Keratinocyte (primary cell): ENCODE measurements around the gene SRPX. TPM values are rescaled to one million over a fixed set of nuclear protein-coding genes. Genes with fewer than 3 reads are reported as not detected.

ENCODE experiments used
- DNase-seq: peaks from one replicate; pipeline ENCODE4 v3.0.0-alpha.2; 2011; ENCODE audit warnings: low read depth, missing footprints, low spot score
- FAIRE-seq: peaks from 2 replicates; lab custom pipeline; 2011; peaks lifted over from hg19 to GRCh38; lab: Jason Lieb, UNC
- H2AFZ ChIP-seq: 2 replicates; pipeline ENCODE4 v1.6.0; 2012; ENCODE audit warnings: low read length, control low read depth, inconsistent platforms; ENCODE audit not compliant: control insufficient read depth
- H3K27ac ChIP-seq: 2 replicates; pipeline ENCODE4 v1.5.1; 2011; ENCODE audit warnings: low read length; ENCODE audit not compliant: control insufficient read depth, insufficient read depth
- H3K27me3 ChIP-seq: 3 replicates; pipeline ENCODE4 v1.6.0; 2011; ENCODE audit warnings: low read length; ENCODE audit not compliant: control insufficient read depth, insufficient read depth; ENCODE audit errors: extremely low read depth
- H3K36me3 ChIP-seq, 2 experiments: 2 replicates in 1 of 2; 3 replicates in 1 of 2; pipeline ENCODE4 v1.5.1; 2011; ENCODE audit warnings: low read length in 2 of 2, mild to moderate bottlenecking in 1 of 2; ENCODE audit not compliant: control insufficient read depth in 2 of 2, insufficient read depth in 2 of 2; ENCODE audit errors: extremely low read depth in 1 of 2
- H3K4me1 ChIP-seq: 3 replicates; pipeline ENCODE4 v1.5.1; 2011; ENCODE audit warnings: low read length; ENCODE audit not compliant: control insufficient read depth, insufficient read depth; ENCODE audit errors: extremely low read depth
- H3K4me2 ChIP-seq: 3 replicates; pipeline ENCODE4 v1.6.0; 2011; ENCODE audit warnings: low read depth, low read length; ENCODE audit not compliant: control insufficient read depth, insufficient read depth; ENCODE audit errors: extremely low read depth
- H3K4me3 ChIP-seq, 3 experiments: fragments of 200-600 bp in 1 of 3; sonication (generic) in 1 of 3; 2 replicates in 2 of 3; 3 replicates in 1 of 3; pipeline ENCODE4 v1.5.1; 2011 to 2016; ENCODE audit warnings: low read length in 3 of 3, mild to moderate bottlenecking in 3 of 3, control low read depth in 2 of 3, inconsistent platforms in 1 of 3, low read depth in 1 of 3, mixed read lengths in 1 of 3, mixed run types in 1 of 3, moderate library complexity in 1 of 3; ENCODE audit not compliant: control insufficient read depth in 2 of 3, insufficient read depth in 2 of 3; ENCODE audit errors: extremely low read depth in 1 of 3
- H3K79me2 ChIP-seq: 2 replicates; pipeline ENCODE4 v1.6.0; 2012; ENCODE audit warnings: low read length; ENCODE audit not compliant: control insufficient read depth, insufficient read depth
- H3K9ac ChIP-seq: 3 replicates; pipeline ENCODE4 v1.6.0; 2011; ENCODE audit warnings: low read length; ENCODE audit not compliant: control insufficient read depth, insufficient read depth; ENCODE audit errors: extremely low read depth
- H3K9me1 ChIP-seq: 3 replicates; pipeline ENCODE4 v1.6.0; 2011; ENCODE audit warnings: low read length; ENCODE audit not compliant: control insufficient read depth, insufficient read depth; ENCODE audit errors: extremely low read depth
- H3K9me3 ChIP-seq: 2 replicates; pipeline ENCODE4 v1.5.1; 2012; ENCODE audit warnings: low read depth, low read length; ENCODE audit not compliant: control insufficient read depth
- H4K20me1 ChIP-seq: 3 replicates; pipeline ENCODE4 v1.6.0; 2011; ENCODE audit warnings: low read length; ENCODE audit not compliant: control insufficient read depth, insufficient read depth; ENCODE audit errors: extremely low read depth
- EZH2 ChIP-seq: IDR thresholded peaks from one replicate; pipeline ENCODE4 v1.6.1; 2012; ENCODE audit warnings: inconsistent platforms, mild to moderate bottlenecking, low read length, moderate library complexity
- dilution Hi-C: fragments of 300-500 bp; cut with MboI; formaldehyde crosslinking; loops from one replicate; pipeline ENCODE4 v1.7.0; 2020; ENCODE audit warnings: low sequenced_read_pairs; ENCODE audit not compliant: extremely low pct_ligation_motif_present
- polyA plus RNA-seq, 5 experiments: library from polyadenylated mRNA; depleted of rRNA in 3 of 5; stranded (reverse) in 3 of 5; stranded (forward) in 1 of 5; unstranded in 1 of 5; fragments of >200 nt; gene quantifications; 1 replicate in 1 of 5; 2 replicates in 3 of 5; 3 replicates in 1 of 5; pipeline versions ENCODE4 v1.2.1 to v1.2.3, GENCODE V29; 2011 to 2012; ENCODE audit warnings: missing spikeins in 2 of 5, low read depth in 1 of 5, low replicate concordance in 1 of 5
- TF ChIP-seq, protein P1 (sequence below), 3 experiments: IDR thresholded peaks in 1 of 3; conservative IDR thresholded peaks in 1 of 3; optimal IDR thresholded peaks in 1 of 3; 2 replicates in 2 of 3; 3 replicates in 1 of 3; pipeline versions ENCODE3 to v1.5.1; 2011; ENCODE audit warnings: low read length in 3 of 3, mild to moderate bottlenecking in 3 of 3, moderate library complexity in 2 of 3, control low read depth in 1 of 3, inconsistent platforms in 1 of 3; ENCODE audit not compliant: insufficient read depth in 2 of 3; ENCODE audit errors: extremely low read depth in 1 of 3

SRPX gene
- polyA plus RNA-seq, 1 donor (not counting 4 experiments of a cell fraction or from before 2014, with no cell fraction given): 53.8 TPM

DNA sequence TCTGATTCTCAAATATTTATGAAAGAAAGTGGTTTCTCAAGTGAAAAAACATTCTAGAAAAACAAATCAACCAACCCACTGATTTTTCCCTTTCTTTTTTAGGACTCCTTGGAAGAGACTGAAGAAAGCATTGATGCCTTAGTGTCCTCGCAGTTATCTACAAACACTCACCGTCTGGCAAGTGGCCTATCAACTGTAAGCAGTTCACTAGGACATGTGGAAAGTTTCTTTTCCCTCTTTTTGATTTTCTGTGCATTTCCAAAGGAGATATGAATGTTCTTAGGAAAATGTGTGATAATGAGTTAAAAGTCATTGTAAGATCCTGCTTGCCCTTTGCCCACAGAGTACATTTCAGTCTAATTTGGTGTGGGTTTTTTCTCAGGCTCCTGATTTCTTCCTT lies 118.4 kb downstream of the SRPX start:
- no peaks in the 10 kb centered on the region for H3K79me2 ChIP-seq
- FAIRE-seq (no peak), DNase-seq (no peak)
- peaks cover 3% of the 10 kb centered on the region for H3K4me1 ChIP-seq
- no peaks in the 10 kb centered on the region for H3K9me1 ChIP-seq
- no peaks in the 10 kb centered on the region for H4K20me1 ChIP-seq
- H3K9ac ChIP-seq: no peak overlapping the region
- no peaks in the 10 kb centered on the region for H3K9me3 ChIP-seq
- H2AFZ ChIP-seq: no peak overlapping the region
- no peaks in the 10 kb centered on the region for H3K27me3 ChIP-seq
- H3K4me3 ChIP-seq: no peak overlapping the region
- no peaks in the 10 kb centered on the region for H3K36me3 ChIP-seq
- H3K27ac ChIP-seq: no peak overlapping the region
- dilution Hi-C loops: no loop called here
- no peak for TF ChIP-seq EZH2
- TF ChIP-seq, protein P1, sequence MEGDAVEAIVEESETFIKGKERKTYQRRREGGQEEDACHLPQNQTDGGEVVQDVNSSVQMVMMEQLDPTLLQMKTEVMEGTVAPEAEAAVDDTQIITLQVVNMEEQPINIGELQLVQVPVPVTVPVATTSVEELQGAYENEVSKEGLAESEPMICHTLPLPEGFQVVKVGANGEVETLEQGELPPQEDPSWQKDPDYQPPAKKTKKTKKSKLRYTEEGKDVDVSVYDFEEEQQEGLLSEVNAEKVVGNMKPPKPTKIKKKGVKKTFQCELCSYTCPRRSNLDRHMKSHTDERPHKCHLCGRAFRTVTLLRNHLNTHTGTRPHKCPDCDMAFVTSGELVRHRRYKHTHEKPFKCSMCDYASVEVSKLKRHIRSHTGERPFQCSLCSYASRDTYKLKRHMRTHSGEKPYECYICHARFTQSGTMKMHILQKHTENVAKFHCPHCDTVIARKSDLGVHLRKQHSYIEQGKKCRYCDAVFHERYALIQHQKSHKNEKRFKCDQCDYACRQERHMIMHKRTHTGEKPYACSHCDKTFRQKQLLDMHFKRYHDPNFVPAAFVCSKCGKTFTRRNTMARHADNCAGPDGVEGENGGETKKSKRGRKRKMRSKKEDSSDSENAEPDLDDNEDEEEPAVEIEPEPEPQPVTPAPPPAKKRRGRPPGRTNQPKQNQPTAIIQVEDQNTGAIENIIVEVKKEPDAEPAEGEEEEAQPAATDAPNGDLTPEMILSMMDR (optimal IDR thresholded peaks at IDR 0.05 in 1 of 3, IDR thresholded peaks at IDR 0.05 in 1 of 3, conservative IDR thresholded peaks at IDR 0.05 in 1 of 3; ENCODE audit: extremely low read depth in 1 of 3, insufficient read depth in 2 of 3, low read length in 3 of 3): no peak
- H3K4me2 ChIP-seq: no peak overlapping the region

DNA sequence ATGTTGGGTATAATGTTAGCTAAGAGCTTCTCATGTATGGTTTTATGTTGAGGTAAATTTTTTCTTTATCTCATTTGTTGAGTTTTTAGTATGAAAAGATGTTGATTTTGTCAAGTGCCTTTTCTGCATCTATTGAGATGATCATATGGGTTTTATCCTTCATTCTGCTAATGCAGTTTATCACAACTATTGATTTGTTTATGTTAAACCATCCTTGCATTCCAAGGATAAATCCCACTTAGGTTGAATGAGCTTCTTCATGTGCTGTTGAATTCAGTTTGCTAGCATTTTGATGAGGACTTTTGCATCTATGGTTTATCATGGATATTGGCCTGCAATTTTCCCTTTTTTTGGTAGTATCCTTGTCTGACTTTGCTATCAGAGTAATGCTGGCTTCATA lies 121.0 kb downstream of the SRPX start:
- Histone ChIP-seq H3K79me2 (no peaks in the 10 kb centered on the region), H3K4me1 (peaks cover 3% of the 10 kb centered on the region), H3K9ac (no peak overlapping the region), H3K27ac (no peak overlapping the region), H3K36me3 (no peaks in the 10 kb centered on the region), H4K20me1 (no peaks in the 10 kb centered on the region), H3K9me1 (no peaks in the 10 kb centered on the region), H3K9me3 (no peaks in the 10 kb centered on the region), H3K27me3 (no peaks in the 10 kb centered on the region), H2AFZ (no peak overlapping the region), H3K4me2 (no peak overlapping the region), H3K4me3 (no peak overlapping the region)
- no peak for DNase-seq
- TF ChIP-seq EZH2: no peak
- TF ChIP-seq, protein P1 (optimal IDR thresholded peaks at IDR 0.05 in 1 of 3, IDR thresholded peaks at IDR 0.05 in 1 of 3, conservative IDR thresholded peaks at IDR 0.05 in 1 of 3; ENCODE audit: extremely low read depth in 1 of 3, insufficient read depth in 2 of 3, low read length in 3 of 3): no peak
- FAIRE-seq: no peak
- dilution Hi-C loops: no loop called here

Other genes starting within 250 kb of the SRPX start
- gene SYTL5, start 214.3 kb downstream of the SRPX start, polyA plus RNA-seq: 0.05 to 0.15 TPM (median 0.09 TPM) in 3 replicates
- gene RPGR, start 106.6 kb upstream of the SRPX start, polyA plus RNA-seq: 1.1 to 2.4 TPM (median 1.6 TPM) in 3 replicates
- not detected in 3 replicates for gene OTC, start 131.7 kb upstream of the SRPX start, polyA plus RNA-seq